ENCODE results near the gene MTR. TPM values are rescaled to one million over a fixed set of nuclear protein-coding genes. Genes with fewer than 3 reads are reported as not detected.

The MTR gene
- total RNA-seq, 4 donors from 2014 or later = 42.3 to 55.3 (median 44.7) TPM

- no peaks in the 10 kb centered on the region for H3K4me1 ChIP-seq
- H3K9me3 ChIP-seq = no peaks in the 10 kb centered on the region
- no peak for DNase-seq (ENCODE audit: low spot score in 2 of 2)
- TF ChIP-seq EP300 (IDR thresholded peaks at IDR 0.05) = no peak
- TF ChIP-seq CTCF (IDR thresholded peaks at IDR 0.05) = no peak
- no peak for TF ChIP-seq POLR2A (IDR thresholded peaks at IDR 0.05)
- no peaks in the 10 kb centered on the region for H3K27me3 ChIP-seq
- H3K4me3 ChIP-seq = no peak overlapping the region
- H3K27ac ChIP-seq = no peak overlapping the region
- H3K36me3 ChIP-seq = peaks cover 0 to 62% (median 4%) of the 10 kb centered on the region in 3 donors
- WGBS, 2 donors = 71 to 76% methylated on average over 4 of the region's 4 CpGs
Observed at GRCh38 chr1:236882678-236883077, 87.6 kb downstream of the MTR start.

- TF ChIP-seq CTCF (IDR thresholded peaks at IDR 0.05) (no peak), POLR2A (IDR thresholded peaks at IDR 0.05) (no peak), EP300 (IDR thresholded peaks at IDR 0.05) (no peak)
- no peaks in the 10 kb centered on the region for H3K4me1 ChIP-seq
- H3K4me3 ChIP-seq = no peak overlapping the region
- H3K27ac ChIP-seq = no peak overlapping the region
- no peaks in the 10 kb centered on the region for H3K27me3 ChIP-seq
- peaks cover 0 to 67% (median 12%) of the 10 kb centered on the region in 3 donors for H3K36me3 ChIP-seq
- H3K9me3 ChIP-seq = no peaks in the 10 kb centered on the region
- no peak for DNase-seq (ENCODE audit: low spot score in 2 of 2)
- WGBS, 2 donors = 45 to 62% methylated on average over 1 of the region's 1 CpG
Observed at GRCh38 chr1:236886199-236886598, 91.1 kb downstream of the MTR start.

GRCh38 chr1:236887081-236887480, 92.0 kb downstream of the MTR start:
- no peaks in the 10 kb centered on the region for H3K4me1 ChIP-seq
- DNase-seq (ENCODE audit: low spot score in 2 of 2) = no peak
- H3K36me3 ChIP-seq = peaks cover 0 to 76% (median 21%) of the 10 kb centered on the region in 3 donors
- H3K4me3 ChIP-seq = no peak overlapping the region
- 81 to 87% methylated on average over 8 of the region's 8 CpGs for WGBS, 2 donors
- TF ChIP-seq POLR2A (IDR thresholded peaks at IDR 0.05) = no peak
- TF ChIP-seq EP300 (IDR thresholded peaks at IDR 0.05) = no peak
- no peak for TF ChIP-seq CTCF (IDR thresholded peaks at IDR 0.05)
- H3K27me3 ChIP-seq = no peaks in the 10 kb centered on the region
- H3K27ac ChIP-seq = no peak overlapping the region
- no peaks in the 10 kb centered on the region for H3K9me3 ChIP-seq

- Histone ChIP-seq H3K4me3 (no peak overlapping the region), H3K4me1 (no peaks in the 10 kb centered on the region), H3K27me3 (no peaks in the 10 kb centered on the region), H3K27ac (no peak overlapping the region), H3K36me3 (peaks cover 2 to 87% (median 27%) of the 10 kb centered on the region in 3 donors), H3K9me3 (no peaks in the 10 kb centered on the region)
- DNase-seq (ENCODE audit: low spot score in 2 of 2) = no peak
- WGBS, 2 donors = 74 to 80% methylated on average over 4 of the region's 4 CpGs
- no peak for TF ChIP-seq CTCF (IDR thresholded peaks at IDR 0.05)
Observed at GRCh38 chr1:236888126-236888525, 93.0 kb downstream of the MTR start.

- Histone ChIP-seq H3K9me3 (no peaks in the 10 kb centered on the region), H3K27ac (no peak overlapping the region), H3K27me3 (no peaks in the 10 kb centered on the region), H3K36me3 (peaks cover 2 to 94% (median 27%) of the 10 kb centered on the region in 3 donors), H3K4me3 (no peak overlapping the region), H3K4me1 (no peaks in the 10 kb centered on the region)
- WGBS, 2 donors = 51 to 59% methylated on average over 8 of the region's 8 CpGs
- DNase-seq (ENCODE audit: low spot score in 2 of 2) = no peak
- TF ChIP-seq POLR2A (IDR thresholded peaks at IDR 0.05) (no peak), CTCF (IDR thresholded peaks at IDR 0.05) (no peak), EP300 (IDR thresholded peaks at IDR 0.05) (no peak)
Observed at GRCh38 chr1:236888903-236889302, 93.8 kb downstream of the MTR start.

Measured in tibial nerve (tissue), 4 donors.